Motor neuron (in vitro differentiated cells): ENCODE results near the gene SAXO1. TPM values are rescaled to one million over a fixed set of nuclear protein-coding genes. Genes with fewer than 3 reads are reported as not detected.
A peak's percentile ranks its signal among the peaks of the same experiment; 100 is the strongest.

Experiments used
- ATAC-seq, 8 experiments: fragments of 200-7000 bp; cut with Tn5 transposase; replicated peaks in 6 of 8; 2 replicates each; pipeline ENCODE4 v1.8.0; 2021; ENCODE audit warnings: mild to moderate bottlenecking in 8 of 8, moderate library complexity in 8 of 8
- H3K27ac ChIP-seq, 2 donors: fragments of 250-450 bp; sonication (Bioruptor Pico); 2 replicates each; pipeline ENCODE4 v1.9.0; 2021; ENCODE audit warnings: antibody characterized with exemption in 2 of 2, mild to moderate bottlenecking in 2 of 2, moderate library complexity in 1 of 2
- H3K4me1 ChIP-seq, 2 donors: fragments of 250-450 bp; sonication (Bioruptor Pico); replicated peaks in 1 of 2; 2 replicates each; pipeline ENCODE4 v1.6.1; 2021; ENCODE audit warnings: antibody characterized with exemption in 2 of 2, mild to moderate bottlenecking in 2 of 2, moderate library complexity in 1 of 2
- H3K4me3 ChIP-seq, 5 donors: fragments of 250-450 bp; sonication (Bioruptor Pico); 2 replicates each; pipeline ENCODE4 v1.9.0; 2021; ENCODE audit warnings: antibody characterized with exemption in 5 of 5, mild to moderate bottlenecking in 5 of 5, moderate library complexity in 4 of 5
- WGBS, 10 experiments: fragments of 450-650 bp; shearing (Covaris generic); methylation state at CpG; one replicate each; pipeline ENCODE4 v1.0.0; 2022; 5-methylcytosine and 5-hydroxymethylcytosine counted together
- in situ Hi-C, 9 experiments: fragments of 400-800 bp; cut with MboI; loops; one replicate each; pipeline ENCODE4 v1.15.0; 2021; ENCODE audit warnings: low sequenced_read_pairs in 9 of 9, low pct_unique_long_range_greater_than_20kb in 2 of 9; ENCODE audit not compliant: unreplicated experiment in 9 of 9
- total RNA-seq, 8 experiments: library from RNA; unstranded; fragments of 300-600 nt; gene quantifications; 2 replicates each; pipeline versions ENCODE4 v1.2.3 to v1.2.4, GENCODE V29; 2022

SAXO1 gene
- total RNA-seq, 8 experiments from 2014 or later, result 0.21 to 0.92 (median 0.34) TPM

DNA sequence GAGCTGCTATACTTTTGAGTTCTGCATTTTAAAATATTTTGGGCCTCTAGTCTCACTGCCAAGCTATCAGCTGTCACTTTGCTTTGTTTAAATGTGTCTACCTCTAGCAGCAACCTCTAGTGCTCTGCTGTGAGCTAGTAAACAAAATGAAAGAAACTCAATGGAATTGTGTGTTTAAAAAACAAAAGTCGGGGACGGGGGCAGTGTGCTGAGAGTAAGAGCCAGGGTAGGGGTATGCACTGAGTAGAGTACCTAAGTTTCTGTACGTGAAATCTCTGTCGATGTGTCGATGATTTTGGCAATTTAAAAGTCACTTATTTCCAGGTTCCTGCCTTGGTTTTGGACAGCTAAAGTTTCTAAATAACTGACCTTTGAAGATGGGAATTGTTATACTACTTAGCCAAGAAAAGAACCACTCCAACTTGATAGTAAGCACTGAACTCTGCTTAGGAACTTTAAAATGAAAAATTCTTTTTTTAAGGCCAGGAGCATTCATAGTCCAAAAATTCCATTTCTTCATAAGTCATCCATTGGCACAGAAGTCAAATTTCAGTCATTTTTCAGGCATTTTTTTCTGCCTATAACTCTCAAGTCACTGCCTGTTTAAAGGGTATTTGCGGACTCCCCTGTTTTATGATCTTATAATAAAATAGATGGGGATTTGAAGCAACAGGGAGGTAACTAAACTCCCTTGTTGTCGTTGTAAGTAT lies 111.5 kb downstream of the SAXO1 start:
- Histone ChIP-seq H3K27ac (no peak overlapping the region), H3K4me3 (no peak overlapping the region), H3K4me1 (no peaks in the 10 kb centered on the region)
- WGBS, 10 experiments, result 32 to 87% (median 75%) methylated on average over 2 to 7 of the region's 7 CpGs; no CpG with 5 or more reads in 1 of the 10 experiments
- in situ Hi-C loops, result no loop called here
- no peak for ATAC-seq

DNA sequence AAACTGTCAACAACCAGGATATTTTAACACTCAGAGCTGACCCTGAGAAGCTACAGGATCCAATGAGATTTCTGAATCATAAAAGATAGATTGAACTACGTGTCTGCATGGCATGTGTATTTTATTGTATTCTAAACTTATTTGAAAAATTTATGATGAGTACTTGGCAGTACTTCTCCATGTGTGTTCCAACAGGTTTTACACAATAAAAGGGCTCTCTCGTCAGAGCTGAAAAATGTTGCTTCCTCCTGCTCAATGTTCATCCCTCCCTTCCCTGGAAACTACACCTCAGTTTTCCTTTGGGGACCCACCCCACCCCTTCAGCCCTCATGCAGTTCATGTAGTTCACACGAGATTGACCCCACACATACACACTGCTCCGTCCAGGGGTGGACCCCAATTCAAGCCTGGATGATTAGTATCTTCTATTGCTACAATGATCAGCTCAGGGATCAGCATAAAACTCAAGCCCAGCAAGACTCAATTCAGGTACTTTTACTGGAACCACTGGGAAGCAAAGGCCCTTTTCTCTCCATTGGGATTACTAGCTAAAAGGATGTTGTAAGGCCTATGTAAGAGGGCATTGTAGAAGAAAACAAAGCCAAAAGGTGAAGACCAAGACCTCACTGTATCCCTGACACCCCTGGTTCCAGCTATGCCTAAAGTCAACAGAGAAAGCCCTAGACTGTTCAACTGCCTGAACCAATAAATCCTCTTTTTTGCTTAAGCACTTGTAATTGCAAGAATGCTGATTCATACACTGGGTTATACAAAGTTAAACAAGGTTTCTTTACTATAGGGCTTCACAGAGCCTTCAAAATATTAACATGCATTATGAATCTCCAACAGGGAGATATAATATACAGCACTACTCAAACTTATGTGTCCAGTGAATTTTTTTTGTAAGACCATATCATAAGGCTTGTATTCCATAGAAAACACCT lies 112.6 kb downstream of the SAXO1 start:
- peak in 3 of 8 experiments; percentile 30 to 98 (median 45) for ATAC-seq
- H3K27ac ChIP-seq, result no peak overlapping the region
- 8 to 100% (median 66%) methylated on average over 1 to 4 of the region's 4 CpGs; no CpG with 5 or more reads in 4 of the 10 experiments for WGBS, 10 experiments
- no peaks in the 10 kb centered on the region for H3K4me1 ChIP-seq
- in situ Hi-C loops, result no loop called here
- no peak overlapping the region for H3K4me3 ChIP-seq

DNA sequence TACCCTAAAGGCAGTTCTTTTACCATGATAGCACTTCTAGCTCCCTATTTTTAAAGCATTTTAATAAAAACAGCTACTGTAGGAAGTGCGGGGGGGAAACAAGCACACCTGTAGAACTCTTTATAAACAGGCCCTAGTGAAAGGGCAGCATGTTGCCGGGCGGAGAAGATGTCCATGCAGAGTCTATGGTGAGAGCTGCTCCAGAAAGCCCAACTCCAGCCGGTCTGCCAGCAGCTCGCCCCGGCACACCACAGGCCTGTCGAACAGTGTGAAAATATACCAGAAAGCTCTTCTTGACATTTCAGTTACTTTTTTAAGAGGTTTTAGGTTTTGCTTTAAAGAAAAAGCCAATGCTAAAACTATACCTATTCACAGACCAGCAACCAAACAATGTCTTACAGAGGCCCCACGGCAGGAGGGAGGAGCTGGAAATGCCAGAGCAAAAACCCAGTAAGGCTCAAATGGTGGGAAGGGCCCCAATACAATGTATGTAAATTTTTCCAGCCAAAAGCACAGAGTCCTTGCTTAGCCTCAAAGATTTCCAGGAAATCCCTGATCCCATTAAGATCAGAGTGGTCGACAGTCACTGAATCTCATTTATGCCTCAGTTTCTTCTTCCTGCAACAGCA lies 121.2 kb downstream of the SAXO1 start:
- in situ Hi-C loops, result no loop called here
- ATAC-seq, result no peak
- no peak overlapping the region for H3K4me3 ChIP-seq

DNA sequence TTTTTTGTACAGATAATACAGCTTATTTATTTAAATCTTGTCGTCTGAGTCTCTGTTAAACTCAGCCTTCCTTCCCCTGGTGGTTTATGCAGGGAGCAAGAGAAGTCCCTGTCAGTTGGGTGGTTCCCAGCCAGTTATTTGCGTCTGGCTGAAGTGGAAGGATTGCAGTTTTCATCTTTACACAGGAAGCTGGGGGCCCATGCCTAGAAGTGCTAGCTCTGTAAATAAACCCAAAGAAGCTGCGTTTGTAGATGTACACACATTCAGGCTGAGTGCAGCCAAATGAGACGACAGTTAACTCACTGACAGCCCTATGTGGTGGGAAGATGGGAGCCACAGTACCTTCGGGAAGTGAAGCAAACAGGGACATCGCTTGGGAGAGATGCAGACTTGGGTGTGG lies 122.1 kb downstream of the SAXO1 start:
- in situ Hi-C loops, result no loop called here
- ATAC-seq, result peak in 4 of 8 experiments; percentile 47 to 86 (median 64)
- Histone ChIP-seq H3K4me1 (peaks cover 0 to 11% of the 10 kb centered on the region in 2 donors), H3K27ac (no peak overlapping the region), H3K4me3 (no peak overlapping the region)
- WGBS, 10 experiments, result 0 to 64% (median 52%) methylated on average over 1 to 6 of the region's 6 CpGs; no CpG with 5 or more reads in 3 of the 10 experiments

More for the DNA sequence above, 121.2 kb downstream of the SAXO1 start:
- H3K4me1 ChIP-seq, result peaks cover 0 to 11% of the 10 kb centered on the region in 2 donors
- no peak overlapping the region for H3K27ac ChIP-seq
- 54 to 96% (median 80%) methylated on average over 1 to 8 of the region's 9 CpGs; no CpG with 5 or more reads in 1 of the 10 experiments for WGBS, 10 experiments

DNA sequence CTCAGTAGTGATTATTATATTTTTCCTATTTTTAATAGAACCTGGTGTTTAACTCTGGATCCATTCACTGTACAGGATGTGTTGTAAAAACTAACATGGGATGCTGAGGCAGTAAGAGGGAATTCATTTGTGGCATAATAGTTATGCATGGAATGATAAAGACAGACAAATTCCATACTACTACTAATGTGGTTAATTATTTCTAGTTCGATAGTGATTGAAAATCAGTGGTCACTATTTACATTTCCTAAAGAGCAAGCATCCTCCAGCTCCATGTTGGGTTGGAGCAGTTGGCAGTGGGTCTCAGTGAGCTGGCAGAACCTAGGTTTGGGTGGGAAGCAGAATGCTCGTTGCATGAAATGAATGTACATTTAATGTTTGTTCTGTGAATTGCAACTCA lies 122.6 kb downstream of the SAXO1 start:
- Histone ChIP-seq H3K4me3 (no peak overlapping the region), H3K27ac (no peak overlapping the region), H3K4me1 (peaks cover 0 to 11% of the 10 kb centered on the region in 2 donors)
- in situ Hi-C loops, result no loop called here
- 33 to 100% (median 83%) methylated on average over 1 to 2 of the region's 2 CpGs; no CpG with 5 or more reads in 3 of the 10 experiments for WGBS, 10 experiments
- peak in 1 of 8 experiments; percentile 29 for ATAC-seq

DNA sequence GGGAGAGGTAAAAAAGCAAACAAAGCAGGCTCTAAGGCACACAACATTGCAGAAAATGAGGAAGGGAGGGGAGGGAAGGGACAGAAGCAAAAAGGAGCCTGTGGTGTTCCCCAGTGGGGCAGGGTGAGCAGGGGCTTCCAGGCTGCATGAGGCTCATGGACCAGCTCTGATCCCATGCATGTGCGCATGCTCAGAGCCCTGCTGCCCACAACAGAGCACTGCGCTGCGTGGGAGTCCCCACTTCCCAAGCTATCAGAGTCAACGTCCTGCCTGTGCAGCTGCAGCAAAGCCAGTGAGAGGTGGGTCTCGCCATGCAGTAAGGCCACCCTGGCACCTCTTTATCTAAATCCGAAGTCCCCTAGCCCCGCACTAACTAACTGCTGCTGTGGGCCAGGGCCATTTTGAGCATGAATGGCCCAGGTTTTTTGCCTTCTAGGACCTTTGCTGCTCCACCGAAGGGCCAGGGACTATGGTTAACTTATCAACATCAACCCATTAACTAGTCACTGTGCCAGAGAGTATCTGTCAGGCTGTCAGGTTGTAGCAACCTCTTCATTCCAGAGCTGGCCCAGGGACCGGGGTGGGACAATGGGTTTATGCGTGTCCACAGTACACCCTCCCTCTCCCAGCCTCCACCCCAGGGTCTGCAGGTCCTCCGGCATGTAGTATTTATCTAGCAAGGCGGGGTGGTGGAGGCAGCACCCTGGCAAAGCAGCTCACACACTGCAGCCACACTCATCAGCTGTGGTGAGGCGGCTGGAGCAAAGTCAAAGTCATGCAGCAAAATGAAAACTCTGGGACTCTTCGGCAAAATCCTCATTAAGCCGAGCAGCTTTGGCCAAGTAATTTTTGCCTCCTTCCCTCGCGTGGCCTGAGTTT lies 123.6 kb downstream of the SAXO1 start:
- peak in 1 of 8 experiments; percentile 19 for ATAC-seq
- peaks cover 0 to 11% of the 10 kb centered on the region in 2 donors for H3K4me1 ChIP-seq
- in situ Hi-C loops, result no loop called here
- H3K27ac ChIP-seq, result no peak overlapping the region
- 43 to 93% (median 90%) methylated on average over 2 to 12 of the region's 17 CpGs; no CpG with 5 or more reads in 4 of the 10 experiments for WGBS, 10 experiments
- no peak overlapping the region for H3K4me3 ChIP-seq

DNA sequence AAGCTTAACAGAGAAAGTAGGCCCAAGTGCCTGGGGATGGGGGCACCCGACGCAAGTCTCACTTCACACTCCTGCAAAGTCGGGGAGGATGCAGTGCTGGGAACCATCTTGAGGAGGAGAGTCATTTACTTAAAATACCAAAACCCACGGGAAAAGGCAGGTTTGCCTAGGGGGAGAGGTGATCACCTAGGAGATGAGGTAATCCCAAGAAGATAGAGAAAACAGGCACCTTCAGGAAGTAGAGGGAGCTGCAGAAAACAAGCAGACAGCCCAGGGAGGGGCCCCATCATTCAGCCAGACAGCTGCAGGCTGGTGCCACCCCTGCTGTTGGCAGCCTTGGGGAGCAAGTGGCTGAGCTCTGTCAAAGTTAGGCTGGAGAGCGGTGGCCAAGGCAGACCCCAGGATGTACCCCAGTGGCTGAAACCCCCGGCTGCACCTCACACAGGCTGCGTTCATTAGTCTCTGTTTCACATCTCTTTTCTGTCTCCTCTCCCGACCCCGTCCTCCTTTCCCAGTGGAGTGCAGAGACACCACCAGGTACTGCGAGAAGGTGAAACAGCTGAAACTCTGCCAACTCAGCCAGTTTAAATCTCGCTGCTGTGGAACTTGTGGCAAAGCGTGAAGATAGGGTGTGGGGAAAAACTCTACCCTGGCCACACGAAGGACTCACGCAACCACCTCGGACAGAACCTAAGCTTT lies 124.9 kb downstream of the SAXO1 start:
- no peak overlapping the region for H3K27ac ChIP-seq
- no peak for ATAC-seq
- in situ Hi-C loops, result no loop called here
- H3K4me1 ChIP-seq, result peaks cover 0 to 11% of the 10 kb centered on the region in 2 donors
- no peak overlapping the region for H3K4me3 ChIP-seq
- 66 to 100% (median 86%) methylated on average over 1 to 9 of the region's 15 CpGs; no CpG with 5 or more reads in 3 of the 10 experiments for WGBS, 10 experiments

DNA sequence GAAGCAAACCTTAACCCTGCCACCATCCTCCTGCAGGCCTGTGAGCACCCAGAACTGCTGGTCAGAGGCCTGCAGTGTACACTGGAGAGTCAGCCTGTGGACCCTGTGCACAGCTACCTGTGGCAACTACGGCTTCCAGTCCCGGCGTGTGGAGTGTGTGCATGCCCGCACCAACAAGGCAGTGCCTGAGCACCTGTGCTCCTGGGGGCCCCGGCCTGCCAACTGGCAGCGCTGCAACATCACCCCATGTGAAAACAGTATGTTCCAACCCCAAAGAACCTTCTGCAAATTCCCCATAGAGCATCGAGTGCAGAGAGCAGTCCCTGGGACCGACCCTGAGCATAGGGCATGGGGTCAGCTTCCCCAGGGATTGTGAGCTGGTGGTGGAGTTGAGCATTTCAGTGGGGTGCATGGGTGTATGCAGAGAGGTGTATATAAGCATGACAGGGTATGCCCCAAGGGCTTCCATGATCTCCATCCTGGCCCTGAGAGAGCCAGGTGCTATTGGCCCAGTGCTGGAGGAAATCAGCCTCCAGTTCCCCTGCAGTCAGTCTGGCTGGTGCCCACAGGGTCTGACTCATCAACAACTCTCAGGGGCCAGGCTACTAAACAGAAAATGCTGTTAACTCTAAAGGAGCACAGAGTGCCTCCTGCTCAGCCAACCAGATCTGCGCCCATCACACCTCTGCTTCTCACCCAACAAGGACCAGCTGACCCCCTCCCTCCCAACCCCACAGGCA lies 126.2 kb downstream of the SAXO1 start:
- in situ Hi-C loops, result no loop called here
- Histone ChIP-seq H3K27ac (no peak overlapping the region), H3K4me1 (peaks cover 0 to 6% of the 10 kb centered on the region in 2 donors), H3K4me3 (no peak overlapping the region)
- peak in 1 of 8 experiments; percentile 17 for ATAC-seq
- WGBS, 10 experiments, result 33 to 100% (median 58%) methylated on average over 1 to 4 of the region's 9 CpGs; no CpG with 5 or more reads in 6 of the 10 experiments

DNA sequence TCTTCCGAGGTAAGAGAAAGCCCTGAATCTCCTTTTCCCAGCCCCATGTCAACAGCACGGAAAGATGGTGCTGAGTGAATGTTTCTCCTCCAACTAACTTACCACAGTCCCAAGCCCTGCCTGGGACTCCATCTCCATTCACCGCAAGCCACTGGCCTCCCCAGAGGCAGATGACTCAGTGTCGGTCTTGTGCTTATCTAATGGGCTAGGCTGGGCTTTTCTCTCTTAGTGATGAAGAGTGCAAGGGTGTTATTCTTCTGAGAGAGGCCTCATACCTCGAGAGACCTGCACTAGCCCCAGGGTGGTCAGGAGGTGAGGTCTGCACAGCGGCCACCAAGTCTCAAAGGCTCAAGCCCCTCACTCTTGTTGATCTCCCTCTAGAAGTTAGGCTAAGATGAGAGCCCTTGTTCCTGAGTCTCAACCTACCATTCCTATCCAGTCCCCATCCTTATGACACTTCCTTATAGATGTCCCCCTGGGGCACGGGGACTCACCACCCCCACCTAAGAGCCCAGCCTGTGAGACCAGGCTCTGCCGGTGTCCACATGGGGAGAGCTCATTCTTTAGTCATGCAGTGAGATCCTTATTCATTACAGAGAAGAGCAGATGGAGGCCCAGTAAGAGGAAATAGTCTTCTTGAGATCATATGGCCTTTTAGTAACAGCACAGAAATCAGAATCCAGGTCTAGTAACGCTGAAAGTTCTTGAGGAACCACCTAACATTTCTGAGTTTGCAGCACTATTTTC lies 127.0 kb downstream of the SAXO1 start:
- no peak for ATAC-seq
- H3K4me3 ChIP-seq, result no peak overlapping the region
- 0 to 100% (median 91%) methylated on average over 1 to 6 of the region's 9 CpGs; no CpG with 5 or more reads in 2 of the 10 experiments for WGBS, 10 experiments
- peaks cover 0 to 5% of the 10 kb centered on the region in 2 donors for H3K4me1 ChIP-seq
- no peak overlapping the region for H3K27ac ChIP-seq
- in situ Hi-C loops, result no loop called here

DNA sequence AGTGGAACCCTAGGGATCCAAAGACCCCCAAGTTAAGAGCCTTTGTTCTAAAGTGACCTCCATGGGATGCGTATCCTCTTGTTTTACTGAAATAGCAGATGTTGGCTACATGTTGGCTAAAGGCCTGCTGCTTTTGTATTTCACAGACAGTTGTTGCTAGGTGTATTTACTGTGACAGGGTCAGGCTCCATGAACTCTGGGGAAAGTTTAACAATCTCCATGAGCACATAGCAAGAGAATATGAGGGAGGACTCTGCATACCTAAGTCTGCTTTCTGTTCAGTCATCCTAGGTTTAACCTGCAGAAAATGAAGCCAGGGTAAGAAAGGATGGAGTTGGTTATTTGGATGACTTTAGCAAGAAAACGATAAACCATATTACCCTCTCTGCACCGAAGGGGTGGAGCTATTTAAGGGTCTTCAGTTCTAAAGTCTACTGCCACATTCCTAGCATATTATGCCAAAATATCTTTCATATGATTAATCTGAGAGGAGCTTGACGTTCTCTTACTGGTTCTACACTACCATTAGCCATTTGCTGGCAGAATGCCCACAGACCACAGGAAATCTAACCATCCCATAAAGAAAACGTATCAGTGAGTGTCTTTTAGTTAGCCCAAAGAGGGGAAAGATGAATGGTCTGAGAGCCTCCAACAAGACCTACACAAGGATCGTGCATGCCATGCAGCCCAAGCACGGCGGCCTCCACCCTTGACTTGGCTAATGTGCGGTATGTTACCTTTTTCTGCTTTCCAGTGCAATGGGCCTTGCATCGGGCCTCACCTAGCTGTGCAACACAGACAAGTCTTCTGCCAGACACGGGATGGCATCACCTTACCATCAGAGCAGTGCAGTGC lies 127.8 kb downstream of the SAXO1 start:
- H3K27ac ChIP-seq, result no peak overlapping the region
- ATAC-seq, result no peak
- no peak overlapping the region for H3K4me3 ChIP-seq
- H3K4me1 ChIP-seq, result no peaks in the 10 kb centered on the region
- WGBS, 10 experiments, result 66 to 100% (median 95%) methylated on average over 1 to 8 of the region's 11 CpGs; no CpG with 5 or more reads in 1 of the 10 experiments
- in situ Hi-C loops, result no loop called here
